Measurements from ENCODE around the gene AUP1.

The AUP1 gene

DNA sequence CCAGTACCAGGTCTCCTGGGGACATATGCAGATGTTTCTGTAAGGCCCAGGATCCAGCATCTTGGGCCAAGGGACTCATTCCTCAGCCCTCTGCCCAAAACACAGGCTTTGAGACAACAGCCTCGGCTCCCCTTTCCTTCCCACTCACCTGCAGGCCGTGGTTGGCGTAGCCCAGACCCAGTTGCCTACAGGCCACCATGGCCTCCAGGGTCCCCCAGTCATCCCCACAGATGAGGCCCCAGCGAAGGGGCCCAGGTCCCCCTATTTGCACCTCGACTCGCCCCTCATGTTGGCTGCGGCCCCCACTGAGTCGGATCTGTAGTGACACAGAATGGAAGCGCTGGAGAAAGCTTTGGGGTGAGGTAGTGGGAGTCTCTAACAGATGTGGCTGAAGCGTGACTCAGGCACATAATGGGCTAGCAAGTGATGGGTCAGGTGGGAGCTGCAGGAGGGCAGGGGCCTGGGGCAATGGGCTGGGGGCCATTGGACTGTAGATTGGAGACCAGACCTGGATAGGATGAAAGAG is 6.0 kb upstream of the AUP1 start:
- DNase-seq = no peak

DNA sequence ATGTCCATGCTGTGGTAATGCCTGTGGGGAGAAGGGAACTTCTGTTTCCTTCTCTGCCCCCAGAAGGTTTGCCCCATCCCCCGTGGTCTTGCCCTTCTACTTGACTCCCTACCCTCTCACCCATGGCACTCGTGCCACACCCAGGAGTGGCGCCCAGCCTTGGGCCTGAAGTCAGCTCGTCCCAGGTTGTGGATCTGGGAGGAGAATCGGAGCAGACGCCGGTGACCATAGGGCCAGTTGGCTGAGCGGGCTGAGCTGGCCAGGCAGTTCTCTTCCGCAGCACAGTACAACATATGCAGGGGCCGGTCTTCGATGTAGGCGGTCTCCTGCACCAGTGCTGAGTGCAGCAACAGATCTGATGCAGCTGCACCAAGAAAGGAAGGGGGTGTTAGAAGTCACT is 4.9 kb upstream of the AUP1 start:
- DNase-seq = no peak

DNA sequence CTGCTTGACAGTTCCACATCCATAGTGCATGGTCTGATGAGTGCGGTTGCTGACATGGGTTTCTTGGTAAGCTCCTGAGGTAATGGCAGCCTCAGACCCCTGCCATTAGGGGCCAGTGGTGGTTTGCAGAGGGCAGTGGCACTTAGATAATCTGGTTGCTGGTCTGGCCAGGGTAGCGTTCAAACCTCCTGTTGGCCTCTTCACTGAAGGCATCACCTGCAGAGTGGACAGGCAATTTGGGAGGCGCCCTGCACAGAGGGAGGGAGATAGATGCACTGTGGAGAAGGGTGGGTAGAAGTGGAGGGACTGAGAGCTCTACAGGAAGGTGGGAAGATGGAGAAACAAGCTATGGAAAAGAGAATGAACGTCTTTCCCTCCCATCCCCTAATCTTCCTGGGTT is 4.0 kb upstream of the AUP1 start:
- DNase-seq = no peak

DNA sequence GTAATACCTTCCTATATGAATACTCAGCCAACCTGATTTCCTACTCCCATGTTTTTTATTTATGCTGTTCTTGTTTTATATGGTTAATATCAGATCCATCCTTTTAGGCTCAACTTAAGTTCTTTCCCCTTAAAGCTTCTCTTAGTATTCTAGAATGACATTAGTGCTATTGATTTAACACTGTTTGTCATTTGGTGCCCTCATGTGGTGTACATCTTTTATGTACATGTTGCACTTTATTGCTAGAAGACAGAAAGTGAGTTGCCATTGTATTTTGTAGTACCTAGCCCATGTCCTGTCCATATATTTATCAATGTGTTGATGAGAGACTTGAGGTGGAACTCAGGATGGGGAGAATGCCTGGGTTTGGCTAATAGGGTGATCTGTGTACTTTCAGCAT is 2.7 kb upstream of the AUP1 start:
- no peak for DNase-seq

DNA sequence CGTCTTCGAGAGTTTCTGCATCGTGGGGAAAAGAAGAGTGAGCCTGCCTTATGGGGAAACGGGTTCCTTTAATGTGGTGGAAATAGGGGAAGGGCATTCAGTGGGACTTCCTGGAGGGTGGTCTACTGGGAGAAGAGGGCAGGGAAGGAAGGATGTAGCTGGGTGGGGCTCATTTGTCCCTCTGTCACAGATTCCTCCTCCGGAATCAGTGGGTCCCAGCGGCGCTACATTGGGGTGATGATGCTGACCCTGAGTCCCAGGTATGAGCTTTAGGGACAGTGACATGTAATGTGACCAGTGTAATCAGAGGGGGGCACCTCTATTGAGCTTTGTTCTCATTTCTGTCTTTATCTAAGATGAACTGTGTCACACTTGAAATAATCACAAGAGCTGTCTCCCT is 2.2 kb upstream of the AUP1 start:
- DNase-seq = no peak

DNA sequence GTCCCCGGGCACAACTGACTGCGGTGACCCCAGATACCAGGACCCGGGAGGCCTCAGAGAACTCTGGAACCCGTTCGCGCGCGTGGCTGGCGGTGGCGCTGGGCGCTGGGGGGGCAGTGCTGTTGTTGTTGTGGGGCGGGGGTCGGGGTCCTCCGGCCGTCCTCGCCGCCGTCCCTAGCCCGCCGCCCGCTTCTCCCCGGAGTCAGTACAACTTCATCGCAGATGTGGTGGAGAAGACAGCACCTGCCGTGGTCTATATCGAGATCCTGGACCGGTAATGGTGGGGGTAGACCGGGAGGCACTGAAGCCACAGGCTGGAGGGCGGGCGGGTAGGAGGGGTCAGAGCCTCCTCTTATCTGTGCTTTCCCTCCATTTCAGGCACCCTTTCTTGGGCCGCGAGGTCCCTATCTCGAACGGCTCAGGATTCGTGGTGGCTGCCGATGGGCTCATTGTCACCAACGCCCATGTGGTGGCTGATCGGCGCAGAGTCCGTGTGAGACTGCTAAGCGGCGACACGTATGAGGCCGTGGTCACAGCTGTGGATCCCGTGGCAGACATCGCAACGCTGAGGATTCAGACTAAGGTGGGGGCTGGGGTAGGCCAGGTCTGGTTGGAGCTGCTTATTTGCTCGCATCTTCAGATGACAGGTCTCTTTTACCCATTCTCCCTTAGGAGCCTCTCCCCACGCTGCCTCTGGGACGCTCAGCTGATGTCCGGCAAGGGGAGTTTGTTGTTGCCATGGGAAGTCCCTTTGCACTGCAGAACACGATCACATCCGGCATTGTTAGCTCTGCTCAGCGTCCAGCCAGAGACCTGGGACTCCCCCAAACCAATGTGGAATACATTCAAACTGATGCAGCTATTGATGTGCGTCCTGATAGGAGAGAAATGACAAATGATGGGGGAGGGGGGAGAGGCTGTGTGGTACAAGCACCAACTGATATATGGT is 1.0 kb upstream of the AUP1 start:
- no peak for DNase-seq

DNA sequence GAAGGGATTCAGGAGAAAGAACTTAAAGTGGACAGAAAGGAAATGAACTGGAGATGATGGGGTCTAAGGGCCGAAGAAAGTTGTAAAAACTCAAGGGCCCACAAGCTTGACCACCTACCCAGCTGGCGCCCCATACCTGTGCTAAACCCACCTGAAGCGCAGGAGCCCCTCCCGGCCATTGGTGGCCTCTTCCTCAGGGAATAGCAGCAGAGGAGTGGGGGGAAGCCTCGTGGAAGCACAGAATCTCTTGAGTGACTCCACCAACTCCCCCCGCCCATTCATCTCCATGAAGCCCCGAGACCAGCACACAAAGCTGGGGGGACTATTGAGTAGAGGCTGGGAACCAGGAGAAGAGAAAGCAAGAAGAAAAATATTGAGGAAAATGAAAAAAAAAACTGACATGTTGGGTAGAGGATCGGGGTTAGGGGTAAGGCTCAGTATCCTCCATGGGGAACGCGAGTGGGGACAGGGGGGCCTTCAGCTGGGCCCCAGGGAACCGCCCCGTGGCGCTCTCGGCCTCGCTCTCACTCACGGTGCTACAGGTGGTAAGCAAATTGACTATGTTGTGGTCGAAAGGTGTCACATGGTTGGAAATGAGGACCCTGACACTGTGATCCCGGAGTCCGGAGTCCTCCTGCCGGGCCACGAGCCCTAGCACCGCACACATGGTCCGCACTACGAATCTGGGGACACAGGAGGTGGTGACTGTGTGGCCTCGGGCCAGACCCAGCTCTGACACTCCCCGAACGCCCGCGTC is 728 bp downstream of the AUP1 start:
- no peak for DNase-seq

DNA sequence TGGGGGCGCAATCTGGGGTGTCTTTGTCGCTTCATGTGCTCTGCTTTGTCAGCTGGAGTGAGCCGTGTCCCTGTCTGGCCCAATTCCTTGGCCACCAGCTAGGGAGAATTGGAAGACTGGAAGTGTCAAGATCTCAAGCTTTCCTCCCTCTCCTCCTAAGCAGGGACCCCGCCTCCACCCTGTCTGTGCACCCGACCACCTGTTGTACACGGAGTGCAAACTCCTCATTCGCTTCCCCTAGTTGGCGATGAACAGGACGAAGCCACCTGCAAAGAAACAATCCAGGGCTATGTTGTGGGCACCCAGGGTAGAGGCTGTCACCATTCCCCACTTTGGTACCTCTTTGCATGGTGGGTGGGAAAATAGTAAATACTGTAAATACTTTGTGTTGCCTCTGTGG is 1.8 kb downstream of the AUP1 start:
- no peak for DNase-seq

DNA sequence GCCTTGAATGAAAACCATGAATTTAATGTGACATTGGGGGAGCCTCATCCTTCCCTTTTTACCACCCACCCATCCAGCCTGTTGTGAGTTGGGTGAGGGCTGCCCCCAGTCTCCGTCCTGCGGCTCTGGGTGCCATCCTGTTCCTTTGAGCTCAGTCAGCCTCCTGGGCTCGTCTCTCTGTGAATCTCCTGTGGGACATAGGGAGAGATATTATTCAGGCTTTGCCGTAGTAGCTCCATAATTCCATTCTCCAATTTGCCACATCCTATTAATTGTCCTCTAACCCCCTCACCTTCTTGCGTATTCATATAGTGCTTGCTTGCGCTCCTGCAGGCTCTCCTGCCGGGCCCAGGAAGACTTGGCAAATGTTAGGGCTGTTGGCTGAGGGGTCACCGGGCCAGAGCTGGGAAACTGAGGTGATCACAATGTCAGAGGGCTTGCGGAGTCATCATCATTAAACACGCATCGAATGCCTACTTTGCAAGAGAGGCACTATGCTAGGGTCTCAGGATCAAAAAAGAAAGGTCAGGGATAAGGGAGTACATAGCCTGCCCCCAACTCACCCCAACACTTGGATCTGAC is 2.8 kb downstream of the AUP1 start:
- DNase-seq = no peak

DNA sequence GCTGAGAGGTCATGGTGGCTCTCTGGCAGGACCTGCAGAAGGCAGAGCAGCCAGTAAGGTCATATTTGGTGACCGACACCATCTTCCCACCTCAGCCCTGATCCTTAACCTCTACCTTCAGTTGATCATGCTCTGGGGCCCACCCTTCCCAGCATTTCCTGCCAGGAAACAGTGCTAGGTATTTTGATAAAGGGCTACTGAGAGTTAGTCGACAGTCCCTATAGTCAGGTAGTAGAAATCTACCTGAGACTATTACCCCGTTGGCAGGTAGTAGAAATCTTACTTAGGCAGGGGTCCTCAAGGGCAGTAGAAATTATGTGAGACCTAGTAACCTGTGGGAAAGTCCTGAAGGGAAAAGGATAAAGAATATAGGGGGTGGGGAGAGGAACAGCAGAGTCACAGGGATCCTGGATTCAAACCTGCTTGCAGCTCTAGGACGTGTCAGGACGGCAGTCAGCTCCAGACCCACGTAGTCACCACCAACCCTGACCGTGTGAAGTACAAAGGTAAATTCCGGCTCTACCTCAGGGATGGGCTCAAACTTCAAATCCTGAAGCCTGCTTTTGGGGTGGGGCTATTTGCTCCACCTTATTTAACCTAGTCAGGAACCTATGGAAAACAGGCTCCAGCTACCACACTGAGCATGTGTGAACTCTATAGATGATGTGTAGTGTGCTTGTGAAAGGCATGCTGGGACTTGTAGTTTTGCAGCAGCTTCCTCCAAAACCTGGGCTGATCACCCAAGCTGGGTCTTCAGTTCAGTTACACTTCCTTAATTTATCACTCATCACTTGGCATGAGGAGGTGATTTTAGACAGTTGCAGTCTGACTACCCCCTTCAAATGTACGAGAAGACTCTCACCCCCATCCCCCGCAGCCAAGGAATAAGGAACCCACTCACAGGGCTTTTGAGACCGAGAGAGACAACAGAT is 3.5 kb downstream of the AUP1 start, which contains the start of gene DQX1:
DQX1 (minus strand) TSS at position 515 of the 932 bp plus-strand sequence; CDS start at position 13, 502 bp downstream.
- DNase-seq = no peak

DNA sequence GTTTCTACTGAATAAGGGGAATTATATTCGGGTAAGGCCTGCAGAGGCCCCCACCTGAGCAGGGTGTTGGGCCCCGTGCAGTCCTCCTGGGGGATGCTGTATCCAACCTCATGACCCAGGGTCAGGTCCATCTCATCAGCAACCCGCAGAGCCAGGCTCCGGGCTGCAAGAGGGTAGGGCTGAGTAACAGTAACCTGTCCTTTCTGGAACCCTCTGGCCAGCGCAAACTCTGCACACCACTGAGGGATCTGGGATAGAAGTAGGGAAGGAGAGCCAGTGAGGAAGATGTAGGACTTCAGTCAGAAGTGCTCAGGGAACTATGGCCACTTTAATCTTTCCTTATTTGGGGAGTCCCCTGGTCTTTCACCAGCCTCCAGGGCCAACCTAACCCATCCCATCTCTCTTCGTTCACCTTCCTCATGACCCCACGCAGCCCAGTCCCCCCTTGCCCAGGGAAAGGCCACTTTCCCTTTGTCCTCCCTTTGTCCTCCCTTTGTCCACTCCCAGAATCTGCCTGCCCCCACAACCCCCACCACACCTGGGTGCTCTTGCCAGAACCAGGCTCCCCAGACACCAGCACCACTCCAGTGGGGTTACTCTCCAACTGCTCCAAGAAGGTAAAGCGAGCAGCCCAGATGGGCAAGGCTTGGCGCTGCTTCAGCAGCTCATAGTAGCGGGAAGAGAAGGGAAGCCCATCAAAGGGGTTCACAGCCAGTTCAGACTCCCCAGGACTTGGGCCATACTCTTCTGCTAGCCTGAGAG is 4.4 kb downstream of the AUP1 start:
- DNase-seq = no peak

DNA sequence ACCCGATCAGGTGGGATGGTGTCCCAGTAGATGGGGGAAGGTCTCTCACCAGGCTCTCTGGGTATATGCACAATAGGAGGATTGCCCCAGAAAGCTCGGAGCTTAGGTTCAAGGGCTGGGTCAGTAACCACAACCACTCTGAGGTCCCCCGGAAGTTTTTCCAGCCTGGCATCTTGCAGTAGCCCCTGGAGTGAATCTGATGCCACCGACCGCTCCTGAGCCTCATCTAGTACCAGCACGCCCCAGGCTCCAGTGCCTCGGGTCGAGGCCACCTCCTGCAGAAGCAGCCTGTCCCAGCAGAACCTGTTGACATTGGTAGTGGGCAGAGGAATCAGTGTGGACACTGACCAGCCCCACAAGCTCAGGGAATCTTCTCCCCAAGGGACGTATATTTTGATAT is 5.5 kb downstream of the AUP1 start:
- no peak for DNase-seq

DNA sequence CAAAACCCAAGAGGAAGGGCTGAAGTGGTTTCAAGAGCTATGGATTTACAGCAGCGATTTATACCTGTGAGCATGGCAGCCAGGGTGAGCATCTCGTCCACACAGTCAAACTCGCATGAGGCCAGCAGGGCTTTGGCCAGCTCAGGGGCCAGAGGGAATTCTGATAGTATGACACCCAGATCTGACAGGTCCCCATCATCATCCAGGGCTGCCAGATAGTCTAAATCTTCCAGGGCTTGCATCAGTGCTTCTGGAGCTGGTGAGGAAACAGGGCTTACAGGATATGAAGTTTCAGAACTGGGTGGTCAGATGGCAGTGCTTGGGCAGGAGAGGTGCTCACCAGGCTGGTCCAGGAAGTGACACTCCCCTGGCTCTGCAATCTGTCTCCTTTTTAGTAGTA is 7.0 kb downstream of the AUP1 start:
- DNase-seq = no peak

DNA sequence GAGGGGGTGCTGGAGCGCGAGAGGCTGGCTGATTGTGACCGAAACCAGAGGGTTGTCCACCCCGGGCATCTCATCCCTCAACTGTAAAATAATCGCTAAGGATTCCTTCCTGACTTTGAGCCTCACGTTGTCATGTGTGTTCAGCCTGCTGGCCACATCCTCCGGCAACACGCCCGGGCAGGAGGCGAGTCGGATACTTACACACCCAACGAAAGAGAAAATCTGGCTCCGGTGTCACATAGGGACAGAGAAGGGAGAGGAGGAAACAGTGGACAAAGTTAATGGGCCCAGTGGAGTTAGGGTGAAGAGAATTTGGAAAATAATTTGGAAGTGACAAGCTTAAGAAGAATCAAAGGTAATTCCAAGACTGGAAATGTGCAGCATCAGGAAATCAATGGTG is 12.9 kb downstream of the AUP1 start:
- no peak for DNase-seq

DNA sequence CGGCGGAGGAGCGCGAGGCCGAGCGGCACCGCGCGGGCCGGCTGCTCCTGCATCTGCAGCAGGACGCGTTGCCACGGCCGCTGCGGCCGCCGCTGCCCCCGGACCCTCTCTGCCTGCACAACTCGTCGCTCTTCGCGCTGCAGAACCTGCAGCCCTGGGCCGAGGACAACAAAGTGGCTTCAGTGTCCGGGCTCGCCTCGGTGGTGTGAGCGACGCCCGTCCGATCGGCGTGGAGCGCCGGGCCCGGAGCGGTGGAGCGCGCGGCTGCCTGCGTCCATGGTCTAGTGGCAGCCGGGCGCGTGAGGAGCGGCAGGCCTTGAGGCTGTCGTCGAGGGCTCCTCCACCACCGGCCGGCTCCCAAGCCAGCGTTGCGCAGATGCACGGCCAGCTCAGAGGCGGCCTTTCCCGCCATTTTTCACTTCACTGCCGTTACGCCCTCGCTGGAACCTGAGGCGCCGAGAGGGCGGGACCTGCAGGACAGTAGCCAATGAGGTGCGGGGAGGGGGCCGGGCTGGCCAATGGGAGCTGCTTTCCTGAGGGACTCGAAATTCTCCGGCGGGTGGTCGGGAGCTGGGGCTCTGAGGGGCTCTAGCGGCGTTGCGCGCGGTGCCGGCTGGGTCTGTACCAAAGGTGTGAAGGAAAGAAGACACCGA is 13.4 kb downstream of the AUP1 start:
- DNase-seq = no peak

DNA sequence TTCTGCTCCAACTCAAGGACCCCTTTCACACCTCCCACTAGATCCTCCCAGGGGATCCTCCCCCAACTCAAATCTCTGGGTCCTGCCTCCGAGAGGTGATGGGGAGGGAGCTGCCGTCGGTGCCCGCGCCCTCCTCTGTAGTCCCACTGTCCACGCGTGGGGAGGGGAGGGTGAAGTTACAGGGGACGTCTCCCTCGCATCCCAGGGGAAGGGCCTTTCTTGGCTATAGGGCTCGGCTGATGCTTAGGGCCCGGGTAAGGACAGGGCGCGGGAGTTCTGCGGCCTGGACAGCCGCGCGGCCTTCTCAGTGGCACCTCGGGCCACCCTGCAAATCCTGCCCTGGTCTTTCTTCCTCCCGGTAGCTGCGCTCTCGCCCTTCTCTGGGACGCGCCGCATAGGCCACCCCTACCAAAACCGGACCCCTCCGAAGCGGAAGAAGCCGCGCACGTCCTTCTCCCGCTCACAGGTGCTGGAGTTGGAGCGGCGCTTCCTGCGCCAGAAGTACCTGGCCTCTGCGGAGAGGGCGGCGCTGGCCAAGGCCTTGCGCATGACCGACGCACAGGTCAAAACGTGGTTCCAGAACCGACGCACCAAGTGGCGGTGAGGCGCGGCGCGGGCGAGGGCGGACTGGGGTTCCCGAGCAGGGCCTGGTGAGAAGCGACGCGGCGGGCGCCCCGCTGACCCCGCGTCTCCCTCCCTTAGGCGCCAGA is 14.1 kb downstream of the AUP1 start:
- DNase-seq = no peak

DNA sequence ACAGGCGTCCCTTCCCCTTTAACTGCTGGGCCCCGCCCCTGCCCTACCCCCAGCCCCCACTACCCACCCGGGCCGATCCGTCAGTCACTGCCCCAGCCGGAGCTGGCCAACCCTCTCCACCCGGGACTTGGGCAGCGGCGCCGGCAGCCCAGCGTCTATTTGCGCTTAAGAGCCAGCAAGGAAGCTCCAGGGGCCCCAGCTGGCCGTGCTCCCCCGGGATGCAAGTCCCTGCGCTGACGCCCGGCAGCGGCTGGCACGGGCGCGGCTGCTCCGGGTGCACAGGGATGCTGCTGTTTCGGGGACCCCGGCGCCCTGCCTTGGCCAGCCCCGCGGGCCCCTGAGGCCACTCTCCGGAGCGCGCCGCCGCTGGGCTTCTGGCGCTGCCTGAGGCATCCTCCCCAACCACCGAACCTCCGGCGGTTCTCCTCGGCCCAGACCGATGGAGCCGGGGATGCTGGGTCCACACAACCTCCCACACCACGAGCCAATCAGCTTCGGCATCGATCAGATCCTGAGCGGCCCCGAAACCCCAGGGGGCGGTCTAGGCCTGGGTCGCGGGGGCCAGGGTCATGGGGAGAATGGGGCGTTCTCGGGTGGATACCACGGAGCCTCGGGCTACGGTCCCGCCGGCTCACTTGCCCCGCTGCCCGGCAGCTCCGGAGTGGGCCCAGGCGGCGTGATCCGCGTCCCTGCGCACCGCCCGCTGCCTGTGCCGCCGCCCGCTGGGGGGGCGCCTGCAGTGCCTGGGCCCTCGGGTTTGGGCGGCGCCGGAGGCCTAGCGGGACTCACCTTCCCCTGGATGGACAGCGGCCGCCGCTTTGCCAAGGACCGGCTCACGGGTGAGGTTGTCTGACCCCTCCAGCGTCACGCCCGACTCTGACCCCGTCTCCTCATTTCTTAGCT is 14.9 kb downstream of the AUP1 start, which contains the start of gene TLX2:
TLX2 (plus strand) TSS at position 83 of the 903 bp plus-strand sequence; CDS start at position 440, 357 bp downstream.
- no peak for DNase-seq

DNA sequence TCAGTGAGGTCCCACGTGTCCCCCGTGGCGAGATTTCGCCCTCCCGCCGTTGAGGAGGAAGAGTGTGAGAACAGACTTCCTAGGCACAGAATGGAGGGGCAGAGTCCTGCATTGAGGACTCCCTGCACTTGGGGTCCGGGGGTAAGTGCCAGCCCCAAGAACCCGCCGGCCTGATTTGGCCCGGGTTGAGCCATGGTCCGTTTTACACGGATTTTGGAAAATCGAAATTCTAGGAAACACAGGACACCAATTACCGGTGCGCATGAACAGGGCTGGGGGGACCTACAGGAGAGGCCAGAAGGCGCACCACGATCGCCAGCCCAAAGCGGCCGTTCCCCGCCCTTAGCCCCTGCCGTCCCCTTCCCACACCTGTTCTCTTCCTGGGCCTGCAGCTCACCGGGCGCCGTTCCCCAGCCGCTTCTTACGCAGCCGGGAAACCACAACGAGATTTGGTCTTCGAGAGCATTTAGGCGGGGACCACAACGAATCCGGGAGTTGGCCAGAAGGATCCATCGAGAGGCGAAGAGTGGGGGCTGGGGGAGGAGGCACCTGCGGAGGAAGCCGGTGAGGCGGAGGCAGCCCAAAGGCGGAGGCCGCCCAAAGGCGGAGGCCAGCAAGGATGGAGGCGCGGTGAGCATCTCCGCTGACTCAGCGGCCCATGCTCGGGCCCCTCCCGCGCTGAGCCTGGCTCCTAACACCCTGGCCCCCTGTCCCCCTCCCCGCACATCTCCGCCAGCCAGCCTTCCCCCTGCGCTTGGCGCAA is 15.7 kb downstream of the AUP1 start:
- no peak for DNase-seq

Measured in NCI-H2029 treated with DMSO at 0.1 percent for 48 hours (cell line).